Measurements from ENCODE around the gene IGSF3. TPM values are rescaled to one million over a fixed set of nuclear protein-coding genes. Genes with fewer than 3 reads are reported as not detected.
"Not testable (repeated sequence)": the region's sequence is repeated elsewhere in the genome, so short reads cannot be mapped to it uniquely, and the experiment has no call there.

Gene IGSF3
- total RNA-seq, 4 donors from 2014 or later: 0.25 to 1.2 (median 0.72) TPM

DNA sequence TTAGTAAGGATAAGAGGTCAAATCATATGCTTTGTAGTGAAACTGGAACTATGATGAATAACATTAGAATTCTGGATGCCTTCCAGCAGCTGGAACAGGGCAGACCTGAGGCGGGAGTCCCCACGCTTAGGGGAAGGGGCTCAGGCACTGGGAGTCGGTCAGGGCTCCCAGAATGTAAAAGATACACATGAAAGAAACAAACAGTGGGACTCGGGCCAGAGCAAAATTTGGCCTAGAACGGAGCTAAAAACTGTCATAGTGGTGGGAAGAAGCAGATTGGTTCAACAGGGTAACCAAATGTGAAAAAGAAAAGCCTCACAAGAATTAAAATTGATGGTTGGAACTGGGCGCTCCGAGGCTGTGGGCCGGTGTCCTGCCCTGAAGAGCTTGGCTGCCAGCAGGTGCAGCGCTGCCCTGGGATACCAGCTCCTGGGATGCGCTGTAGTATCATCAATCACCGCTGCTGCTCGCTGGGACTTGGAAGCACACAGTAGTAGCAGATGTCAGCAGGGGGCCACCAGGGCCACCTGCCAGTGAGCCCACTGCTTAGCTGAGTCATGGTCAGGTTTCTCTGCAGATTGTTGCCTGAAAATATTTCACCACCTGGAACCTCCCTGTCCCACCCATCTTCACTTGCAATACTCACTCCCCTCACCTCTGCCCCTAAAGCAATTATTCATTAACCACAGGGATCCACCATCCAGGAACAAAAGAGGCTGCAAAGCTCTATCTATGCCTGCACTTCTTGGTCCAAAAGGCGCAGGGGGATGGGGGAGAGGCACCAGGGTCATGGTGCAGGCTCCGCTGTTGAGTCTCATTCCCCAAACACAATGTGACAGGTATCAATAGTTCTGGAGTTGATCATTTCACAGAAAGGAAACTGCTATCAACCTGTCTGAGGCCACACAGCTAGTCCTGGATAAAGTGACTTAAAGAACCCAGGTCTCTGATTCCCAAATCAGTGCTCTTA lies 24.9 kb downstream of the IGSF3 start:
- H3K27ac ChIP-seq; intact Hi-C loops (cut with DNase I; ENCODE audit: low total_unique reads); DNase-seq; H3K36me3 ChIP-seq; H3K9me3 ChIP-seq; H3K4me1 ChIP-seq; ATAC-seq; in situ Hi-C loops (cut with MboI; ENCODE audit: low sequenced_read_pairs in 4 of 4); H3K27me3 ChIP-seq; H3K4me3 ChIP-seq: not testable (repeated sequence)

DNA sequence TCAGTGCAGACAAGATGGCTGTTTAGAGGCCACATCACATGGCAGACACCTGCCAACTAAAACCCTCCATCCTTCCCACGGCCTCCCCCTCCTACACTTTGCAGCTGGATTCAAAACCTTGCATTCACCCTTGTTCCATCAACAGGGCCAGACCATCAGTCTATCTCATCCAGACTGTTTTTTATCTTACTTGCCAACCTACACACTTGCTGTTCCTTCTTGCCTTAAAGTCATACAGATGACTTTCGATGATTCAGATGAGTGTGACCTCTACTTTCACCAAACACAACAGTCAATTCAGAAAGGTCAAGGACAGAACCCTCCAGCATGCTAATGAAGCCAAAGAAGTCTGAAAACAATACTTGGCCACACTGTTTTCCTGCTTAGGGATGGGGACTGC lies 29.9 kb downstream of the IGSF3 start:
- H3K4me3 ChIP-seq; DNase-seq; H3K9me3 ChIP-seq; H3K27ac ChIP-seq; H3K36me3 ChIP-seq; H3K4me1 ChIP-seq; intact Hi-C loops (cut with DNase I; ENCODE audit: low total_unique reads); H3K27me3 ChIP-seq; in situ Hi-C loops (cut with MboI; ENCODE audit: low sequenced_read_pairs in 4 of 4); ATAC-seq: not testable (repeated sequence)

DNA sequence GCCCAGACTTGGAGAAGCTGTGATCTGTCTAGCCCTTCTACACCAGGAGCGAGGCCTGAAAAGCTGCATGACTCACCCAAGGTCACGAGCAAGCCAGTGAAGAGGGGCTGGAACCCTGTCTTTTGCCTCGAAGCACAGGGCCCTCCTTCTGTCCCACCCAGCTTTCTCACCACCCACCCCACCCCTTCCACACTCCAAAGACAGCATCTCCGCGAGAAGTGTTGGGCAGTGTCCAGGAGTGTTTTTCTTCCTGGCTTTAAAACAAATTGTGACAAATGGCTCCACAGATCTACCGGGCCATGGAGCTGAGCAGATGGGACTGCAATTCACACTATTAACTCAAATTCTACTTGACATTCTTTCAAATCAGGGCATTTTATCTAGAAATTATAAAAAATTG lies 30.9 kb downstream of the IGSF3 start:
- DNase-seq; H3K27ac ChIP-seq; in situ Hi-C loops (cut with MboI; ENCODE audit: low sequenced_read_pairs in 4 of 4); H3K9me3 ChIP-seq; H3K36me3 ChIP-seq; intact Hi-C loops (cut with DNase I; ENCODE audit: low total_unique reads); ATAC-seq; H3K27me3 ChIP-seq; H3K4me3 ChIP-seq; H3K4me1 ChIP-seq: not testable (repeated sequence)

DNA sequence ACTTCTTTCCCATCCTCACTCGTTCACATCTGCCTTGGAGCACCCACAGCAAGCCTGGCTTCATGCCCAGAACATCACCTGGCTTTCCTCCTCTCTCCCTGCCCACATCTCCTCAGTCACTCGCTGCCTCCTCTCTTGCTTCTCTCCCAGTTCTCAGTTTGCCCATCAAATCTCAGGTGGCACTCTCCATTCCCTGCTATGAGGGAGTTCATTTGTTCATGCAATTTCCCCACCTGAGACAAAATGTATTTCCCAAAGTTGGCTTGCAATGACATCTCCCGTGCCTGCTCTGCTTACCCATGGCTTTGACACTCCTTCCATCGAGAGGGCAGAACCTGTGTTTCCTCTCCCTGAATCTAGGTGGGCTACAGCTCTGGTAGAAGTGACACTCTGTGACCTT lies 33.1 kb downstream of the IGSF3 start:
- DNase-seq; intact Hi-C loops (cut with DNase I; ENCODE audit: low total_unique reads); H3K27me3 ChIP-seq; H3K9me3 ChIP-seq; in situ Hi-C loops (cut with MboI; ENCODE audit: low sequenced_read_pairs in 4 of 4); H3K36me3 ChIP-seq; H3K27ac ChIP-seq; H3K4me1 ChIP-seq; H3K4me3 ChIP-seq; ATAC-seq: not testable (repeated sequence)

DNA sequence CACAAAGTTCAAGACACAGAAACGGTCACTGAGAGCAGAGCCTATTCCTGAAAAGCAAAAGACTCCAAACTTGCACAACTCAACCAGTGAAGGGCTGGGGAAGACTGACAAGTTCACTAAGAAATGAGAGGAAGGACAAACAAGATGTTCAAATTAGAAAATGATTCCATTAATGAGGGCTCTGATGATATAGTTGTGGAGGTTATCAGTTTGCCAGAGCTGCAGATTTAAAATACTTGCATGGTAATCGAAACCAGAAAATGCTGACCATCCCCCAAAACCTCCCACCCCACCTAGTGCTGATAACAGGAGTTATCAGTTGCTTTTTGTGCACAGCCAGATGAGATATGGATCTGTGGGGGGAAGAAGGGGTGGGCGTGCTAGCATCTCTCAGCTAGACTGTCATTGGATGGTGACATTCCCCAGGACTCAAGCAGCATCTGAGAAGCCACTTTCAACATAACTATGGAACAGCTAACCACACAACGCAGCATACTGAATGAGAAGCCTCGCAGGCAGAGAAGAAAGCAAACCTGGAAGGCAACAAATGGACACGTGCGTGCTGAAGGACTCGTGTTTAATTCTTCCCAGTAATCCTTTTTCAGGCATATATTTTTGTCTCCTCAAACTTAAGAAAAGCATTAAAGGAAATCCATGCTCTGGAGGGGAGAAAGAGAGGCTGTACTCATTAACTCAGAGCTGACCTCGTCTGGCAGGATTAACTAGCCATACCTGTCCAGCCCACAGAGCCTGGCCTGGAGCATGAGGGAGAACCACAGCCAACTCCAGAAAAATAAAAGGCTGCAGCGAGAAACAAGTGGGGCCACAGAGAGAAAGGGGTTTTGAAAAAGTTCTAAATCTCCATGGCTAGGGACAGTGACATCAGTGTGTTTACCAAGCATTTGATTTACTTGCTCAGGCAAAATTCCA lies 35.3 kb downstream of the IGSF3 start:
- H3K4me3 ChIP-seq; H3K36me3 ChIP-seq; intact Hi-C loops (cut with DNase I; ENCODE audit: low total_unique reads); in situ Hi-C loops (cut with MboI; ENCODE audit: low sequenced_read_pairs in 4 of 4); DNase-seq; H3K27me3 ChIP-seq; H3K27ac ChIP-seq; H3K9me3 ChIP-seq; ATAC-seq; H3K4me1 ChIP-seq: not testable (repeated sequence)

DNA sequence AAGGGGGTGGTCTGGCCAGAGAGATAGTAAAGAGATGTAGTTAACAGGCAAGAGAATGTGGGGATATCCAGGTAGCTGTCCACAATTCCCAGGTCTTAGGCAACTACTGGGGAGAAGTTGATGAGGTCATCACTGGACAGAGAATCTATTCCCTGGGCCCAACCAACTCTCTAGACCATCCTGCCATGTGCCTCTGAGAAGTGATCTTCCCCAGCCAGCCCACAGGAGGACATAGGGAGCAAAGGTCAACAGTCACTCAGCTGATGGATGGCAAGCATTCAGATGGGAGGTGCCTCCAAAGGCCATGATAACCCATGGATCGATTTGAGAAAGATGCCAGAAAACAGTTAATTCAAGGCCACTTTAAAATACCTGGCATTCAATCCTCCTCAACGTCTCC lies 36.0 kb downstream of the IGSF3 start:
- DNase-seq; H3K36me3 ChIP-seq; H3K27me3 ChIP-seq; ATAC-seq; H3K27ac ChIP-seq; in situ Hi-C loops (cut with MboI; ENCODE audit: low sequenced_read_pairs in 4 of 4); H3K4me3 ChIP-seq; H3K4me1 ChIP-seq; H3K9me3 ChIP-seq; intact Hi-C loops (cut with DNase I; ENCODE audit: low total_unique reads): not testable (repeated sequence)

DNA sequence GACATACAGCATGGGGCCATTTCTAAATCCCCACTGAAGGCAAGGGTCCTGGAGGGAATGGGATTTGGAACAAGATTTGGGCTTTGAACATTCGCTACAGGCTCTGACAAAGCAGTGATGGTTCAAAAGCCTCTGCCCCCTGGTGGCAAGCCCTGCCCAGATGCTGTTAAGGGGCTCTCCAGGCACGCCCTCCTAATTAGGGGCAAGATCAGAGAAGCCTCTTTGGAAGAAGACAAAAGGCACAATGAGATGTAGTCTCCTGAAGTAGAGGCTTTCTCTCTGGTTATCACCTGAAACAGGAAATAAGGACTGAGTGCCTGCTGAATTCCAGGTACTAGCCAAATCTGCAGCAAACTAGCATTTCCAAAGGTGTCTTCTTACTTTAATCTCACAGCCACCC lies 37.5 kb downstream of the IGSF3 start:
- ATAC-seq; H3K36me3 ChIP-seq; intact Hi-C loops (cut with DNase I; ENCODE audit: low total_unique reads); H3K4me1 ChIP-seq; H3K4me3 ChIP-seq; H3K27me3 ChIP-seq; in situ Hi-C loops (cut with MboI; ENCODE audit: low sequenced_read_pairs in 4 of 4); DNase-seq; H3K9me3 ChIP-seq; H3K27ac ChIP-seq: not testable (repeated sequence)

DNA sequence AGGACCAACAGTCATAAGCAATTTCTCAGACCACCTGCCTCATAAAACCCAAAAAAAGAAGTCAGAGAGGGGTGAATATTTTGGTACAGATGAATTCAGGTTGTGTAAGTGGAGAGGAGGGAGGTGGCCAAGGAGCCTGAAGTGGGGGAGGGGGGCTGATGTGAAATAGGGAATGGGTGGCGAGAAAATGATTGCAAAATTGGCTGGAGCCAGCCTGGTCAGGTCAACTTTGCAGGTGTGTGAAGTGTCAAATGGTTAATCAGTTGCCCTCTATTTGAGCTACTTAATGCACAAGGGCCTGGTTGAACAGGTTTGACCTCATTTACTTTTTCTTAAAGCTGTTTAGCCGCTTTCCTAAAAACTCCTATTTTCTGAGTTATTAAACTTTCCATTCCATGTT lies 38.1 kb downstream of the IGSF3 start:
- H3K9me3 ChIP-seq; H3K36me3 ChIP-seq; H3K27me3 ChIP-seq; intact Hi-C loops (cut with DNase I; ENCODE audit: low total_unique reads); H3K4me3 ChIP-seq; H3K4me1 ChIP-seq; DNase-seq; ATAC-seq; in situ Hi-C loops (cut with MboI; ENCODE audit: low sequenced_read_pairs in 4 of 4); H3K27ac ChIP-seq: not testable (repeated sequence)

Data from gastrocnemius medialis (tissue), 4 donors.